ENCODE results near the gene CCL14.

CCL14 gene

GRCh38 chr17:35988164-35988563, 1.6 kb upstream of the CCL14 start:
- no peak for DNase-seq (ENCODE audit: low read depth in 2 of 2)

GRCh38 chr17:35984140-35984539, 2.4 kb downstream of the CCL14 start:
- DNase-seq (ENCODE audit: low read depth in 2 of 2): no peak

GRCh38 chr17:35982409-35983191, 3.9 kb downstream of the CCL14 start:
- no peak for DNase-seq (ENCODE audit: low read depth in 2 of 2)

GRCh38 chr17:35981908-35982330, 4.6 kb downstream of the CCL14 start:
- no peak for DNase-seq (ENCODE audit: low read depth in 2 of 2)

- DNase-seq (ENCODE audit: low read depth in 2 of 2): no peak
Measured at GRCh38 chr17:35981246-35981645, 5.3 kb downstream of the CCL14 start, which contains the start of gene CCL16. Gene CCL16, minus strand, starts transcription at chr17:35981497. Its CDS starts 77 bp downstream, at chr17:35981420.

- DNase-seq (ENCODE audit: low read depth in 2 of 2): no peak
Measured at GRCh38 chr17:35978346-35978745, 8.2 kb downstream of the CCL14 start.

GRCh38 chr17:35977509-35977908, 9.0 kb downstream of the CCL14 start:
- DNase-seq (ENCODE audit: low read depth in 2 of 2): no peak

- no peak for DNase-seq (ENCODE audit: low read depth in 2 of 2)
Measured at GRCh38 chr17:35973333-35974260, 12.9 kb downstream of the CCL14 start.

GRCh38 chr17:35972945-35973332, 13.6 kb downstream of the CCL14 start:
- DNase-seq (ENCODE audit: low read depth in 2 of 2): no peak

- DNase-seq (ENCODE audit: low read depth in 2 of 2): no peak
Measured at GRCh38 chr17:35972535-35972934, 14.0 kb downstream of the CCL14 start.

GRCh38 chr17:35972066-35972465, 14.5 kb downstream of the CCL14 start:
- no peak for DNase-seq (ENCODE audit: low read depth in 2 of 2)

GRCh38 chr17:35969558-35970380, 16.8 kb downstream of the CCL14 start:
- DNase-seq (ENCODE audit: low read depth in 2 of 2): peak; percentile 15 to 48

- no peak for DNase-seq (ENCODE audit: low read depth in 2 of 2)
Measured at GRCh38 chr17:35968520-35969054, 17.9 kb downstream of the CCL14 start.

- DNase-seq (ENCODE audit: low read depth in 2 of 2): no peak
Measured at GRCh38 chr17:35965272-35965671, 21.3 kb downstream of the CCL14 start.

- no peak for DNase-seq (ENCODE audit: low read depth in 2 of 2)
Measured at GRCh38 chr17:35963663-35964062, 22.9 kb downstream of the CCL14 start.

- no peak for DNase-seq (ENCODE audit: low read depth in 2 of 2)
Measured at GRCh38 chr17:35953720-35954119, 32.8 kb downstream of the CCL14 start.

GRCh38 chr17:35949401-35949800, 37.1 kb downstream of the CCL14 start:
- no peak for DNase-seq (ENCODE audit: low read depth in 2 of 2)

- DNase-seq (ENCODE audit: low read depth in 2 of 2): no peak
Measured at GRCh38 chr17:35948092-35948491, 38.4 kb downstream of the CCL14 start.

- DNase-seq (ENCODE audit: low read depth in 2 of 2): no peak
Measured at GRCh38 chr17:35947156-35947585, 39.4 kb downstream of the CCL14 start.

- DNase-seq (ENCODE audit: low read depth in 2 of 2): no peak
Measured at GRCh38 chr17:35944151-35944550, 42.4 kb downstream of the CCL14 start.

GRCh38 chr17:35943537-35943936, 43.0 kb downstream of the CCL14 start, which contains the start of gene LYZL6:
Gene LYZL6, minus strand, starts transcription at chr17:35943713. Its CDS starts 4,357 bp downstream, at chr17:35939356.
- DNase-seq (ENCODE audit: low read depth in 2 of 2): no peak
